GM21526 (cell line): ENCODE results near the gene UGT1A8.

Experiments used
- ATAC-seq: cut with Tn5 transposase; IDR thresholded peaks from one replicate; pipeline ENCODE4 v1.9.1; 2021; ENCODE audit warnings: moderate library complexity; ENCODE audit not compliant: unreplicated experiment, low FRiP score

UGT1A8 gene

GRCh38 chr2:233758141-233758540, 140.7 kb downstream of the UGT1A8 start:
- no peak for ATAC-seq

DNA sequence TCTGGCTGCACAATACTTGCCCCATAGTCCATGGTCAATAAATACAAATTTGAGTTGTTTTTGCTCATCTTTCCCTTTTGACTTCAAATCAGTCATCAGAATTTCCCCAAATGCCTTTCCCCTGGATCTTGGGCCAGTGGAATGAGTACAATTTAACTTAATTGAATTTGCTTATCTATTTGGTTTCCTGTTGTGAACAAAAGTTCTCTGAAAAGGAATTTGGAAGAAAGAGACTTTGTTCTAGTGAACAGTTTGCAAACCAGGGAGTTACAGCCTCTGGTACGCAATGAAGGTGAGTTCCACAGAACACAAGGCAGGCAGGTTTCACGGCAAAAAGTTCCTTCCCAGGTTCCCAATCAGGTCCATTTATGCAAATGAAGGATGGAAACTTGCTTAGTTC, 141.4 kb downstream of the UGT1A8 start:
- ATAC-seq = no peak

DNA sequence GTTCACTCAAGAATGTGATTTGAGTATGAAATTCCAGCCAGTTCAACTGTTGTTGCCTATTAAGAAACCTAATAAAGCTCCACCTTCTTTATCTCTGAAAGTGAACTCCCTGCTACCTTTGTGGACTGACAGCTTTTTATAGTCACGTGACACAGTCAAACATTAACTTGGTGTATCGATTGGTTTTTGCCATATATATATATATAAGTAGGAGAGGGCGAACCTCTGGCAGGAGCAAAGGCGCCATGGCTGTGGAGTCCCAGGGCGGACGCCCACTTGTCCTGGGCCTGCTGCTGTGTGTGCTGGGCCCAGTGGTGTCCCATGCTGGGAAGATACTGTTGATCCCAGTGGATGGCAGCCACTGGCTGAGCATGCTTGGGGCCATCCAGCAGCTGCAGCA, 142.6 kb downstream of the UGT1A8 start, which contains the start of gene UGT1A1:
Gene UGT1A1 (plus strand): TSS at position 228 of the 400 bp plus-strand sequence. CDS start 18 bp downstream, at position 246.
- no peak for ATAC-seq

- ATAC-seq = no peak
These were observed 143.8 kb downstream of the UGT1A8 start for GRCh38 chr2:233761040-233761769.

DNA sequence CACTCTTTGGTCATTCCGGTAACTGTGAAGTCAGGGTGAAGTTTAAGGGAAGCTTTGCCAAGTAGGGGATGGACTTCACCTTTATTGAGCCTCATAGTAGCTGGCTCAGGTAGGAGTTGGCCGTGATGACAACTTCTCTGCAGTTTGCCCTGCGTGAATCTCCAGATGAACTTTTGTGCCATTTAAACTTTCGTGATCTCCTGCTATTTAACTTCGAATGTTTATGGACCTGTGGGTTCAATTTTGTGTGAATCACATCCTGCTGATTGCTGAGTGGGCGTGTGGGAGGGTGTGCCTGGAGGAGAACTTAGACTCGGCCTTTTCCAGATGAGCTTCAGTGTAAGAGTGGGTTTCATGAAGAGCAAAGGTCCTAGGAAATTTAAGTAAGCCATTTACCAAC, 146.8 kb downstream of the UGT1A8 start:
- no peak for ATAC-seq

- no peak for ATAC-seq
These were observed 147.3 kb downstream of the UGT1A8 start for GRCh38 chr2:233764761-233765160.

DNA sequence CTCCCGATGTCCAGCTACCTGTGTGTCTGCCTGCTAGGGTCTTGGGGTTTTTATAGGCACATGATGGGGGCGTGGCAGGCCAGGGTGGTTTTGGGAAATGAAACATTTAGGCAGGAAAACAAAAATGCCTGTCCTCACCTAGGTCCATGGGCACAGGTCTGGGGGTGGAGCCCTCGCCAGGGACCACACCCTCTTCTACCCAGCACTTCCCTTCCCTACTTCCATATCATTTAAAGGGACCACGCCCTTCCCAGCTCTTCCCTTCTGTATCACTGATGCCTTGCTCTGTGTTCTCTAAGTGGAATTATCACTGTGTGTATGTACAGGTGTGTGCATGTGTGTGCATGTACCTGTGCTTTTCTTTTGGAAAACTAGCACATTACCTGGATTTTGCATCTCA, 149.0 kb downstream of the UGT1A8 start:
- no peak for ATAC-seq

DNA sequence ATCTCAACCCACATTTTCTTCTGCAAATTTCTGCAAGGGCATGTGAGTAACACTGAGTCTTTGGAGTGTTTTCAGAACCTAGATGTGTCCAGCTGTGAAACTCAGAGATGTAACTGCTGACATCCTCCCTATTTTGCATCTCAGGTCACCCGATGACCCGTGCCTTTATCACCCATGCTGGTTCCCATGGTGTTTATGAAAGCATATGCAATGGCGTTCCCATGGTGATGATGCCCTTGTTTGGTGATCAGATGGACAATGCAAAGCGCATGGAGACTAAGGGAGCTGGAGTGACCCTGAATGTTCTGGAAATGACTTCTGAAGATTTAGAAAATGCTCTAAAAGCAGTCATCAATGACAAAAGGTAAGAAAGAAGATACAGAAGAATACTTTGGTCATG, 150.6 kb downstream of the UGT1A8 start:
- no peak for ATAC-seq

- ATAC-seq = no peak
These were observed 151.8 kb downstream of the UGT1A8 start for GRCh38 chr2:233769260-233769659.

DNA sequence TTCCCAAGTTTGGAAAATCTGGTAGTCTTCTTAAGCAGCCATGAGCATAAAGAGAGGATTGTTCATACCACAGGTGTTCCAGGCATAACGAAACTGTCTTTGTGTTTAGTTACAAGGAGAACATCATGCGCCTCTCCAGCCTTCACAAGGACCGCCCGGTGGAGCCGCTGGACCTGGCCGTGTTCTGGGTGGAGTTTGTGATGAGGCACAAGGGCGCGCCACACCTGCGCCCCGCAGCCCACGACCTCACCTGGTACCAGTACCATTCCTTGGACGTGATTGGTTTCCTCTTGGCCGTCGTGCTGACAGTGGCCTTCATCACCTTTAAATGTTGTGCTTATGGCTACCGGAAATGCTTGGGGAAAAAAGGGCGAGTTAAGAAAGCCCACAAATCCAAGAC, 154.7 kb downstream of the UGT1A8 start:
- ATAC-seq = no peak

DNA sequence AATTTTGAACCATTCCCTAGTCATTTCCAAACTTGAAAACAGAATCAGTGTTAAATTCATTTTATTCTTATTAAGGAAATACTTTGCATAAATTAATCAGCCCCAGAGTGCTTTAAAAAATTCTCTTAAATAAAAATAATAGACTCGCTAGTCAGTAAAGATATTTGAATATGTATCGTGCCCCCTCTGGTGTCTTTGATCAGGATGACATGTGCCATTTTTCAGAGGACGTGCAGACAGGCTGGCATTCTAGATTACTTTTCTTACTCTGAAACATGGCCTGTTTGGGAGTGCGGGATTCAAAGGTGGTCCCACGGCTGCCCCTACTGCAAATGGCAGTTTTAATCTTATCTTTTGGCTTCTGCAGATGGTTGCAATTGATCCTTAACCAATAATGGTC, 155.2 kb downstream of the UGT1A8 start:
- ATAC-seq = no peak

- no peak for ATAC-seq
These were observed 156.4 kb downstream of the UGT1A8 start for GRCh38 chr2:233773854-233774253.

DNA sequence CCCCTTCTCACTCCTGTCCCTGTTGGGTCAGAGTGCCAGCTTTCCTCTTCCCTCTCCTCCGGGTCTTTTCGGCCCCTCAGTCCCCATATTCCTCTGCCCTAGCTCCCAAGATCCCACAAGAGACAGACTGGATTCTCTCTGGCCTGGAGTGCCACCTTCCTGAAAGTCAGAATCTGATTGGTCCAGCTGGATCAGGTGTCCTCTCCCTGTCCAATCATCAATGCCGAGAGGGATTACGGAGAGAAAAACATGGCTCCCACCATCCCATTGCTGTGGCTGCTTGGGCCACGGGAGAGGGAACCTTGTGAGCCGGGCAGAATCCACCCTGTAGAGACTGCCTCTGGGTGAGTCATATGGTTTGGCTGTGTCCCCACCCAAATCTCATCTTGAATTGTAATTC, 158.0 kb downstream of the UGT1A8 start:
- ATAC-seq = no peak

DNA sequence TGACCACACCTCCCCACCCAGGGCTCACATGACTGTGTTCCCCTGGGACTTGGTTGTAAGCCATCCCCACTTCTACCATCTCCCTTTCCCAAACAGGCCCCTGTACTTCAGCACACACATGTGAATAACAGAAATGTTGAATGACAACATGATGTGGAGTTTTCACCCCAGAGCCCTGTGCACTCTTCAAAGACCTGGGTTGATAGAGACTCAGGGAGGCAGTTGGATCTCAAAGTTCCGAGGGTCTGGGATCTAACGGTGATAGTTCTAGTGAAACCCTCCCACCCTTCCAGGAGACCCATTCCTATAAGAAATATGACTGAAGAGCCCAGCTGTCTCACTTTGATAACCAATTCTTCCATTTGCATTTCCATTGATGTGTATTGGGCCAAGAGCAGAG, 160.6 kb downstream of the UGT1A8 start, which contains the start of gene MROH2A:
Gene MROH2A (plus strand): TSS at position 301 of the 400 bp plus-strand sequence. CDS start 1,029 bp downstream, outside the sequence.
- no peak for ATAC-seq

DNA sequence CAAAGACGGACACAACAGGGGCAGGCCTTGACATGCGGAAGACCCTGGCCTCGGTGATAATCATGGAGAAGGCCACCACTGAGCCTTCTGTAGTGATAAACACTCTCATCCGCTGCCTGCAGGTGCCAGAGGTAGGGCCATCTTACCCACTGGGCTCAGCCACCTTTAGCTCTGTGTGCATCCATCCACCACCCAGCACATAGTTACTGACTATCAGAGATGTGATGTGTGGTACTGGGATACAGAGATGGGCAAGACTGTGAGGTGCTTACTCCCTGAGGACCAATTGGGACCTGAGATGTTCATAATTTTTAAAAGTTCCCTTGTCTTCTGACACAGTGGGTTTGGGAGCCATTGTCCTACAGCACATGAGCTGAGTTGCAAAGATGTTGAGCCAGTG, 162.3 kb downstream of the UGT1A8 start:
- ATAC-seq = no peak

GRCh38 chr2:233780771-233781170, 163.3 kb downstream of the UGT1A8 start:
- ATAC-seq = no peak

GRCh38 chr2:233789554-233789953, 172.1 kb downstream of the UGT1A8 start:
- no peak for ATAC-seq

DNA sequence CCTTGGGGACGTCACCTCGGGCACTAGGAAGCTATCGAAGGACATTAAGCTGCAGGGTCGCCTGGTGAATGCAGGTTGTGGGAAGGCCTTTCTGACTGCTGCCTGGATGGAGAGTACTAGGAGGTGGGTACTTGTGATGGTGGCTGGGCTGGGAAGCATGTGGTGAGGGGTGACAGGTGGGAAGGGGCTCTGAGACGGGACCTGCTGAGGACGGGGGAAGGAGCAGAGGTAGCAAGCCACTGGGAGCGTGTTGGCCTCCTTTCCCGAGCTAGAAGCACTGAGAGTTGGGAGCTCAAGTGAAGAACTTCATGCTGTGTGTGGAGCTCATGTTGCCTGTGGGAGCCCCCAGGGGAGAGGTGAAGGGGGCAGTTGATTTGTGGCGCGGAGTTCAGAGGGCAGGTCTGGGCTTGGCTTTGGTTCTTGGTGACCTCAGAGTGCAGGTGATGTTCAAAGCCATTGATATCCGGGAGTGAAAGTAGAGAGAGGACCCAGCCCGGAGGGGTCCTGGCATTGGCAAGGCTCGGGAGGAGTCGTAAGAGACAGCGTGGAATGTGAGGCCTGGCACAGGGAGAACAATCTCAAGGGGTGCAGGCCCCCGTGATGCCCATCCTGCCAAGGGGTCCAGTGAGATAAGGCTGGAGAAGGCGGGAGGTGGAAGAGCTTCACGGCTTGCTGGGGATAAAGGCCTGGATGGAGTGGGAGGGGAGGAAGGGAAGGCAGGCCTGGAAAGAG, 173.9 kb downstream of the UGT1A8 start:
- no peak for ATAC-seq

GRCh38 chr2:233791883-233792329, 174.5 kb downstream of the UGT1A8 start:
- ATAC-seq = no peak

- no peak for ATAC-seq
These were observed 175.3 kb downstream of the UGT1A8 start for GRCh38 chr2:233792720-233793119.

GRCh38 chr2:233793465-233794127, 176.2 kb downstream of the UGT1A8 start:
- no peak for ATAC-seq
